Hematopoietic multipotent progenitor cell treated with erythropoietin and hydrocortisone succinate and interleukin-3 and kit ligand, for 8 days (in vitro differentiated cells): ENCODE data around the gene RPL13.

Experiments used
- DNase-seq: peaks from one replicate; pipeline ENCODE4 v3.0.0-alpha.2; 2015

The RPL13 gene

DNA sequence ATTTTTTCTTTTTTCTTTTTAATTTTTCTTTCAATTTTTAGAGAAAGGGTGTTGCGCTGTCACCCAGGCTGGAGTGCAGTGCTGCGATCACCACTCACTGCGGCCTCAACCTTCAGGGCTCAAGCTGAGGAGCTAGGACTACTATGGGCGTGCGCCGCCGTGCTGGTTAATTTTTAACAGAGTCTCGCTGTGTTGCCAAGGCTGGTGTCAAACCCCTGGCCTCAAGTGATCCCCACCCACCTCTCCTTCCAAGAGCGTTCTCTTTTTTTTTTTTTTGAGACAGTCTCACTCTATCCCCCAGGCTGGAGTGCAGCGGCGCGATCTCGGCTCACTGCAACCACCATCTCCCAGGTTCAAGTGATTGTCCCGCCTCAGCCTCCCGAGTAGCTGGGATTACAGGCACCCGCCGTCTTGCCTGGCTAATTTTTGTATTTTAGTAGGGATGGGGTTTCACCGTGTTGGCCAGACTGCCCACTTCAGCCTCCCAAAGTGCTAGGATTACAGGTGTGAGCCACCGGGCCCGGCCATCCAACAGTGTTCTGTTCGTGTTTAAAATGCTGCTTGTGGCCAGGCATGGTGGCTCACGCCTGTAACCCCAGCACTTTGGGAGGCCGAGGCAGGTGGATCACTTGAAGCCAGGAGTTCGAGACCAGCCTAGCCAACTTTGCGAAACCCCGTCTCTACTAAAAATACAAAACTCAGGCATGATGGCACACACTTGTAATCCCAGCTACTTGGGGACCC lies 14.5 kb upstream of the RPL13 start:
- DNase-seq, result no peak

DNA sequence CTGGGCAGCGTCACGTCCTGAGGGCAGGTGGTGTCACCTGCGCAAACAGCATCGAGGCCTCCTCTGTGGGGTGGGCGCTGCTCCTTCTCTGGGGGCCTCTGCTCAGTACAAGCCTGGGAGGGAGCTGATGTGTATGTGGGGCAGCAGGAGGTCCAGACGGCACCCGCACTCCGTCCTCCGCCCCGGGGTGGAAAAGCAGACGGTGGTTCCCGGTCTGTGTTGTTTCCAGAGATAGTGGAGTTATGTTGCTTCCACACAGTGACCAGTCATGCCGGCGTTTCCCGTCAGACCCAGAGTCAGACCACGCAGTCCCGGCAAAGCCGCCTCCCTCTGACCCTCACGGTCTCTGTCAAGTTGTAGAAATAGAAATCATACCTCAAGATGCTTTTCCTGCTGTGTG lies 13.7 kb upstream of the RPL13 start:
- no peak for DNase-seq

DNA sequence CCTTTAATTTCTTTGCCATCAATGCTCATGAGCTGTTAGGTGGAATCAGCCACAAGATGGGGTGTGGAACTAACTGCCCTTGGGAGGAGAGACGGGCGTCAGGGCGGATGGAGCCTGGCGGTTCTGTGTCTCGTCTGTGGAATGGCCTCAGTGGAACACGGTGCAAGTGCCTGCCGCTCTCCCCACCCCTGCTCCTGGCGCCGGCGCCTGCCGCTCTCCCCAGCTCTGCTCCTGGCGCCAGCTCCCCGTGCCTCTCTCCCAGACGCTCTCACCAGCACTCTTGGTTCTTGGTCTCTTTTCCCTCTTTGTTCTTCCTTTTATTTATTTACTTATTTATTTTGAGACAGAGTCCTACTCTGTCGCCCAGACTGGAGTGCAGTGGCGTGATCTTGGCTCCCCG lies 13.2 kb upstream of the RPL13 start:
- no peak for DNase-seq

DNA sequence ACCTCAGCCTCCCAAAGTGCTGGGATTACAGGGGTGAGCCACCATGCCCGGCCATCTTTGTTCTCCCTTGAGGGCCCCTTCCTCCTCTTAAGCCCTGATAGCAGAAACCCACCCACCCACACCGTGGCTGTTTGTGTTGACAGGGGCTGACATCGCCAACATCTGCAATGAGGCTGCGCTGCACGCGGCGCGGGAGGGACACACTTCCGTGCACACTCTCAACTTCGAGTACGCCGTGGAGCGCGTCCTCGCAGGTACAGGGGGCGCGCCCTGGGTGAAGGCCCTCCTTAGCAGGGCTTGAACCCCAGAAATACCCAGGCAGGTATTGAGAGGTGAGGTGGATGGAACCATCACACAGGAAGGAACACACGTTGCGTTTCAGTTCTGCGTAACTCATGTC lies 12.6 kb upstream of the RPL13 start:
- no peak for DNase-seq

DNA sequence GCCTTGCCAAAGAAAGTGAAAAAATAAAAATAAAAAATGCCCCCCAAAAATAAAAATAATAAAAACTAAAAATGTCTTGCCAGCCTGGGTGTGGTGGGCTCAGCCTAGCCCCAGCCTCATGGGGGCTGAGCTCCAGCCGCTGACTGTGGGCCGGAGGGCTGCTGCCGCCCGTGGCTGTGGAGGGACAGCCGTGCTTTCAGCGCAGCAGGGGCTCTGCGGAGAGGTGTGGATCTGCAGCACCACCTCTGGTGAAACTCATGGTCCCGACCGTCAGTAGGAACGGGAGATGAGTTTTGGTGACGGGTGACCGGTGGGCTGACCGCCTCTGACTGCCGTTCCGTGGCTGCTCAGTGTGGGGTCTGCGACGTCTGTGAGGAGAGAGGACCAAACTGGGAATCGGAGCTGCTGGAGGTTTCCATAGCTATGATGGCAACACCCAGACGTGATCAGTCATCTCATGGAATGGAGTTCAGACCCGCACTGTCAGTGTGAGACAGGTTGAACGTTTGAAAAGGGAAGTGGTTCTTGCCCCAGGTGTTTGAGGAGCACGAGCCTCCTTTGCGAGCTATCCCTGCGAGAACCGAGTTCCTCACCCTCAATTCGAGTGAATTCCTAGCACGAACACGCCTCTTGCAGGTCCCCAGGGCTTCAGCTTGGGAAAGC lies 12.0 kb upstream of the RPL13 start:
- DNase-seq, result no peak

DNA sequence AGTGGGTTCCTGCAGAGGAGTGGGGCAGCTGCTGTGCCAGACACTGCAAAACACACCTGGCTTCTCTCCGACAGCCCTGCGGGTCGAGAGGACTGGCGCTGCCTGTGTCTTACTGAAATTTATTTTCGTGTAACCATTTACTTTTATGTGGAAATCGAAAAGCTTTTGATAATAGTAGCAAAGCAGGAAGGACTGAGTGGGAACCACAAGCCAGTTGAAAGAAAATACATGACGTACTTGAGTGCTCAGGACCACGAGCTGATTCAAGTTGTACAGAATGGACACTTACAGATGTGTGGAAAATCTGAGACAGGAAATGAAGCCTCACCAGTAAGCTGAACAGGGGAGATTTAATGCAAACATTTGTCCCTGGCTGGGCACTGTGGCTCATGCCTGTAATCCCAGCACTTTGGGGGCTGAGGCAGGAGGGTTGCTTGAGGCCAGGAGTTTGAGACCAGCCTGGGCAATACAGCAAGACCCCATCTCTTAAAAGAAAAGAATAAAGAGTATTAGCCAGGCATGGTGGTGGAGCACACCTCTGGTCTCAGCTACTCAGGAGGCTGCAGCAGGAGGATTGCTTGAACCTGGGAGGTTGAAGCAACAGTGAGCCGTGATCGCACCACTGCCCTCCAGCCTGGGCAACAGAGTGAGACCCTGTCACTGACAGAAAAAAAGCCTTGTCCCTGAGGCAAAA lies 11.3 kb upstream of the RPL13 start:
- no peak for DNase-seq

DNA sequence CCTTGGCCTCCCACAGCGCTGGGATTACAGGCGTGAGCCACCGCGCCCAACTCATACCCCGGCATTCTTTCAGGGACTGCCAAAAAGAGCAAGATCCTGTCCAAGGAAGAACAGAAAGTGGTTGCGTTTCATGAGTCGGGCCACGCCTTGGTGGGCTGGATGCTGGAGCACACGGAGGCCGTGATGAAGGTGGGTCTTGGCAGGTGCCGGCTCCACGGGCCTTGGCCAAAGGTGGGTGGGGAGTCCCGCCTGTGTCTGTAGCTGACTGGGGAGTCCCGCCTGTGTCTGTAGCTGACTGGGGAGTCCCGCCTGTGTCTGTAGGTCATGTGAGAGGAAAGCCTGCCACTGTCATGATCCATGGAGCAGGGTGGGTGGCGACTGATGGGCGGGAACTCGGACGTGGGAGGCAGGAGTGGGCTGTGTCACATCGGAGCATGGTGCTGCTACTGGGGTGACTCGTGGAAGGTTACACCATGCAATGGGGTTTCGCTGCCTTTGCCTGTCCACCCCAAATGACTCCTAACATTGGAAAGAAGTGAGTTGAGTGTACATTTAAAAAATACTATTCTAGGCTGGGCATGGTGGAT lies 10.0 kb upstream of the RPL13 start:
- DNase-seq, result no peak

DNA sequence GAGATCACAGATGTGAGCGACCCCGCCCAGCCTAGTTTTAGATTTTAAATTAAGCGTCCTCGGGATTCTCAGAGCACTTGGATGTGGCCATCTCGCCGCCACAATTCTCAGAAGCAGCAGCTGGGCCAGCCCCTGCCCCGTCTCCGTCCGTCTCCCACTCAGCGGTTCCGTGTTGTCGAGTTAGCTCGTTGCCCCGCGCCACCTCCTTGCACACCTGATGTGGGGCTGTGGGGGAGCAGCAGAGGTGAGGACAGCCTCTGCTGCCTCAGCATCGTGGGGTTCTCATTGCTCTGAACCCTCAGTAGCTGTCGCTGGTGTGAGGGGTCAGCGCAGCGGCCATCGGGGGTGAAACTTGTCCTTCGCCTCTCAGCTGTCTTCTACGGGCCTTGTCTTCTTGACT lies 8.2 kb upstream of the RPL13 start:
- DNase-seq, result no peak

DNA sequence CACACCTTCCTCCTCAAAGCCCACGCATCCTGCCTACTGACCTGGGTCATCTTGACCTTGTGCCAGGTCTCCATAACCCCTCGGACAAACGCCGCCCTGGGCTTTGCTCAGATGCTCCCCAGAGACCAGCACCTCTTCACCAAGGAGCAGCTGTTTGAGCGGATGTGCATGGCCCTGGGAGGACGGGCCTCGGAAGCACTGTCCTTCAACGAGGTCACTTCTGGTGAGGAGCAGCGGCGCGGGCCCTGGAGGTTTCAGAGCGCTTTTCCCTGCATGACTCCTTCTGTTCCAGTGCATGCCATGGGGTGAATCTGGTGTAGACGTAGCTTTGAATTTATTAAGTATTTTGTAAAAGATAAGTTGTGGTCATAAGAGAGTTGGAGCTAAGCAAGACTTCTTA lies 7.6 kb upstream of the RPL13 start:
- no peak for DNase-seq

DNA sequence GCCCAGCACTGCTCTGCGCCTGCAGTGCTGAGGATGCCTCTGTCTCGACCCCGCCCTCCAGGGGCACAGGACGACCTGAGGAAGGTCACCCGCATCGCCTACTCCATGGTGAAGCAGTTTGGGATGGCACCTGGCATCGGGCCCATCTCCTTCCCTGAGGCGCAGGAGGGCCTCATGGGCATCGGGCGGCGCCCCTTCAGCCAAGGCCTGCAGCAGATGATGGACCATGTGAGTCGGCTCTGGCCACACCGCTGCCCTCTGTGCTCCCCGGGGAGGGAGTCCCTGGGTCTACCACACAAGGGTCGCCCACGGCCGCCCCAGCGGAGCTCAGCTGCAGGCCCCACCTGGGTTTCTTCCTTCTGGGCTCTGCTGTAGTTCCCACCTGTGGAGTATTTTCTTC lies 6.7 kb upstream of the RPL13 start:
- DNase-seq, result no peak

DNA sequence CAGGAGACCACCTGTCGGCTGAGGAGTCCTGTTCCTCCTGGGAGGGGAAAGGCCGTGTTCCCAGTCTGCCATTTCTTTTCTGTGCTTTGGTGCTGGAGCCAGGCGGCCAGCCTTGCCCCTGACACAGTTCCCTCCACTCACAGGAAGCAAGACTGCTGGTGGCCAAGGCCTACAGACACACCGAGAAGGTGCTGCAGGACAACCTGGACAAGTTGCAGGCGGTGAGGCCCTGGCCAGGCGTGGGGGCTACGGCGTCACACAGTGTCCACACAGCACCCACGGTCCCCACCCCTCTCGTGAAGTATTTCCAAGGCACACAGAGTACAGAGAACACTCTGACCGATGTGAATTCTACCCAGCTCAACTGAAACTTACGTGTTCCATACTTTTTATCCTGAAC lies 6.1 kb upstream of the RPL13 start:
- DNase-seq, result no peak

DNA sequence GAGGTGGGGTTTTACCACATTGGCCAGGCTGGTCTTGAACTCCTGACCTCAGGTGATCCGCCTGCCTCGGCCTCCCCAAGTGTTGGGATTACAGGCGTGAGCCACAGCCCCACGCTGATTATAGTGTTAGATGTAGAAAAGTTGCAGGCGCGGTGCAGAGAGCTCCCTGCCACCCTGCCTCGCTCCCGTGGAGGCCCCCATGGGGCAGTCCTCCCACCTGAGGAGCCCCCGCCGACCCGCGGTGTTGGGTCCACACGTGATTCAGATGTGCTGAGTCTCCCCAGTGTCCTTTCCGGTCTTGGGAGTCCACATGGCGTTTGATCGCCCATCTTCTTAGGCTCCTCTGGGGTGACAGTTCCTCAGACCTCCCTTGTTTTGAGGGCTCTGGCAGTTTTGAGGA lies 5.2 kb upstream of the RPL13 start:
- DNase-seq, result no peak

DNA sequence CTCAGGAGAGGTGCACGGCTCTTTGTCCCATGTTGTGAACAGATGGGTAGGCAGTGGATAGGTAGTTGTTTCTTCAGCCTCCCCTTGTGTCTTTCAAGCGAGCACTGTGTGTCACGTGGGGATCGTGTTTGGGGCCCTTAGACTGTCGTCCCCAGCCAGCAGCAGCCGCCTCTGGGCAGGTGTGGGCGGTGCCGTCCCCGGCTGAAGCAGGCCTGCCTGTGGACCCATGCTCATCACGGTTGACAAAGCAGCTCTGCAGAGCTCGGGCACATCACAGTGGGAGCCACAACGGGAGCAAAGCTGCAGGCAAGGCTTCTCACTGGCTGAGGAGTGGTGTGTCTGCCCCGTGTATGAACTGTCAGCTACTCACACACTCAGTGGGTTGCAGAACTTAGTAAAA lies 4.7 kb upstream of the RPL13 start:
- no peak for DNase-seq

DNA sequence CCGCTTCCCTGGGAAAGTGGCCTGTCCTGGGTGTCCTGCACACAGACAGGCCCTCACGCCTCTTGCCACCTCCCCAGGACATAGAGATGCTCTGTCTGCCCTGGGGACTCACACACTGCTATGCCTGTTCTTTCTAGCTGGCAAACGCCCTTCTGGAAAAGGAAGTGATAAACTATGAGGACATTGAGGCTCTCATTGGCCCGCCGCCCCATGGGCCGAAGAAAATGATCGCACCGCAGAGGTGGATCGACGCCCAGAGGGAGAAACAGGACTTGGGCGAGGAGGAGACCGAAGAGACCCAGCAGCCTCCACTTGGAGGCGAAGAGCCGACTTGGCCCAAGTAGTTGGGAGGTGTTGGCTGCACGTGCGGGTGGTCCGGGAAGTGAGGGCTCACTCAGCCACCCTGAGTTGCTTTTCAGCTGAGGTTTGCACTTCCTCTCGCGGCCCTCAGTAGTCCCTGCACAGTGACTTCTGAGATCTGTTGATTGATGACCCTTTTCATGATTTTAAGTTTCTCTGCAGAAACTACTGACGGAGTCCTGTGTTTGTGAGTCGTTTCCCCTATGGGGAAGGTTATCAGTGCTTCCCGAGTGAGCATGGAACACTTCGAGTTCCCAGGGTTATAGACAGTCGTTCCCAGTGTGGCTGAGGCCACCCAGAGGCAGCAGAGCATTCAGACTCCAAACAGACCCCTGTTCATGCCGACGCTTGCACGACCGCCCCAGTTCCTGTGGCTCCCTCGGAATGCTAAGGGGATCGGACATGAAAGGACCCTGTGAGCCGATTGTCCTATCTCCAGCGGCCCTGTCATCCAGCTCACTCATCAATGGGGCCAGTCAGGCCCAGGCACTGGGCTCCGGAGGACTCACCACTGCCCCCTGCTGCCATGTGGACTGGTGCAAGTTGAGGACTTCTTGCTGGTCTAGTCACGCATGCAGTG lies 3.5 kb upstream of the RPL13 start:
- DNase-seq, result peak; percentile 86

DNA sequence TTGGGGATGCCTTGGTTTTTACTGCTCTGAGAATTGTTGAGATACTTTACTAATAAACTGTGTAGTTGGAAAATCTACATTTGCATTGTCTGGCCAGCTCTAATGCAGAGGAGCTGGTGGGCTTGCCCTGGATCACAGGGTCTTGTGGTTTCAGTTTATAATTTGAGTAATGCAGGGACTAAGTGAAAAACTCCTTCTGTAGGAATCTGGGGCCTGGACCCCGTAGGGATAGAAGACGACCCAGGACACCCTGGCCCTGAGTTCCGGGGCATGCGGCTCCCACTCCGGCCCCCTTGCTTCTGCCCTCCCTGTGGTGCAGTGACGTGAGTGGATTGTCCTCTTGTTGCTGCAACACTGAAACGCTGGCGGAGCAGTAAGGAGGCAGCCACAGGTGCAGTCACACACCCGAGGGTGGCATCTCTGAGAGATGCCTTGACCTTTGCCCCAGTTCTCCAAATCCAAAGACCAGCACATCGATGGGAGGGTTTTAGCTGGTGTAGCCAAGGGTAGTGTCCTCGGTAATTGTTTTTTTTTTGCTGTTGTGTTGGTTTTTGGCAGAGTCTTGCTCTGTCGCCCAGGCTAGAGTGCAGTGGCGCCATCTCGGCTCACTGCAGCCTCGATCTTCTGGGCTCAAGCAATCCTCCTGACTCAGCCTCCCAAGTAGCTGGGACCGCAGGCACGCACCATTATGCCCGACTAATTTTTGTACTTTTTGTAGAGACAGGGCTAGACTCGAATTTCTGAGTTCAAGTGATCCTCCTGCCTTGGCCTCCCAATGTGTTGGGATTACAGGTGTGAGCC lies 2.6 kb upstream of the RPL13 start:
- DNase-seq, result no peak

DNA sequence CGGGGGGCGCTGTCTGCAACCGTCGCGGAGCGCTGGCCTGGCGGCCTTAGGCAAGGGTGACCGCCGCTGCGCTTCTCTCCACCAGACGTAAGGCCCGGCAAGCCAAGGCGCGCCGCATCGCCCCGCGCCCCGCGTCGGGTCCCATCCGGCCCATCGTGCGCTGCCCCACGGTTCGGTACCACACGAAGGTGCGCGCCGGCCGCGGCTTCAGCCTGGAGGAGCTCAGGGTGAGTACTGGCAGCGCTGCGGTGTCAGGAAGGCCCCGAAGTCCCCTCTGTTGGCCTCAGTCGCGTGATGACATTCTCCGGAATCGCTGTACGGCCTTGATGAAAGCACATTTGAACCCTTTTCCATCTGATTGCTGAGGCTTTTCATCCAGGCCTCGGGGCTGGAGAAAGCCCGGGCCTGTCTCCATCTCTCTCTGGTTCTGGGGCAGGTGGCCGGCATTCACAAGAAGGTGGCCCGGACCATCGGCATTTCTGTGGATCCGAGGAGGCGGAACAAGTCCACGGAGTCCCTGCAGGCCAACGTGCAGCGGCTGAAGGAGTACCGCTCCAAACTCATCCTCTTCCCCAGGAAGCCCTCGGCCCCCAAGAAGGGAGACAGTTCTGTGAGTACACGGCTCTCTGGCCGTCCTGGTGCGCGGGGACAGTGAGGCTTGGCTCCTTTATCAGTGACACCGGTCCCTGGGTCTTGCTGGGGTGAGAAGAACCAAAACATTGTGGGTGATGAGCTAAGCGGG lies 831 bp downstream of the RPL13 start:
- DNase-seq, result peak; percentile 10

DNA sequence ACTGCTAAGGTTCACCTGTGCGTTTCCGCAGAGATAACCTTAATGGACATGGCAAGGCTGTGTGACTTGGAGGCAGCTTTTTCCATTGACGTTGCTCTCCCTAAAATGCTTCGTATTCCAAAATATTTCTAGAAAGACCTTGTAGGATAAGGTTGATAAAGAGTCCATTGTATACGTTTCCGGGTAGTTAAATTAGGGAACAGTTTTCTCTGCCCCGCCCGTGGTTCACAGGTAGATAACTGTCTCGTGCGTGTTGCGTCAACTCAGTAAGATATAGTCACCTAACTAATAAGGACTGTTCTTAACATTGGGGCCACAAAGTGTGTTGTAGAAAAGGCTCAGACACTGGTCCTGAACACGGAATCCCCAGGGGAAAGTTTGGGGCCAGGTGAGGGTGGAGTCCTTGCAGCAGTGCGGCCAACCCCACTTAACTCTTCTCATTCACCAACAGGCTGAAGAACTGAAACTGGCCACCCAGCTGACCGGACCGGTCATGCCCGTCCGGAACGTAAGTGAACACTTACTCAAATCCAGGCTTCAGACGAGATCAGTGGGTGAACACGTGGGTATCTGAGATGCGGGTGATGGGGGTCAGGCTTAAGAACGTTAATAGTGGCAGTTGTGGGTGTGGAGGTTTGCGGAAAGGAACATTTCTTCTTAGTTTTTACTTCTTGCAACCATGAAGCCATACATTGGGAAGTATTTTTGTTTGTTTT lies 1.6 kb downstream of the RPL13 start:
- no peak for DNase-seq

DNA sequence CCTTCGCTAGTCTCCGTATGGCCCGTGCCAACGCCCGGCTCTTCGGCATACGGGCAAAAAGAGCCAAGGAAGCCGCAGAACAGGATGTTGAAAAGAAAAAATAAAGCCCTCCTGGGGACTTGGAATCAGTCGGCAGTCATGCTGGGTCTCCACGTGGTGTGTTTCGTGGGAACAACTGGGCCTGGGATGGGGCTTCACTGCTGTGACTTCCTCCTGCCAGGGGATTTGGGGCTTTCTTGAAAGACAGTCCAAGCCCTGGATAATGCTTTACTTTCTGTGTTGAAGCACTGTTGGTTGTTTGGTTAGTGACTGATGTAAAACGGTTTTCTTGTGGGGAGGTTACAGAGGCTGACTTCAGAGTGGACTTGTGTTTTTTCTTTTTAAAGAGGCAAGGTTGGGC lies 2.5 kb downstream of the RPL13 start:
- DNase-seq, result no peak

DNA sequence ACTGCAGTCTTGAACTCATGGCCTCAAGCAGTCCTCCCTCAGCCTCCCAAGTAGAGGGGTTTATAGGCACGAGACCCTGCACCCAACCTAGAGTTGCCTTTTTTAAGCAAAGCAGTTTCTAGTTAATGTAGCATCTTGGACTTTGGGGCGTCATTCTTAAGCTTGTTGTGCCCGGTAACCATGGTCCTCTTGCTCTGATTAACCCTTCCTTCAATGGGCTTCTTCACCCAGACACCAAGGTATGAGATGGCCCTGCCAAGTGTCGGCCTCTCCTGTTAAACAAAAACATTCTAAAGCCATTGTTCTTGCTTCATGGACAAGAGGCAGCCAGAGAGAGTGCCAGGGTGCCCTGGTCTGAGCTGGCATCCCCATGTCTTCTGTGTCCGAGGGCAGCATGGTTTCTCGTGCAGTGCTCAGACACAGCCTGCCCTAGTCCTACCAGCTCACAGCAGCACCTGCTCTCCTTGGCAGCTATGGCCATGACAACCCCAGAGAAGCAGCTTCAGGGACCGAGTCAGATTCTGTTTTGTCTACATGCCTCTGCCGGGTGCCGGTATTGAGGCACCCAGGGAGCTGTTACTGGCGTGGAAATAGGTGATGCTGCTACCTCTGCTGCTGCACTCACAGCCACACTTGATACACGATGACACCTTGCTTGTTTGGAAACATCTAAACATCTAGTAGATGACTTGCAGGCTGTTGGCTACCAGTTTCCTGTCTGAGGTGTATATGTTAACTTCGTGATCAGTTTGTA lies 3.3 kb downstream of the RPL13 start:
- DNase-seq, result no peak
